ENCODE measurements around the gene WLS.

GRCh38 chr1:68234094-68234493 lies 1.8 kb upstream of the WLS start:
- TF ChIP-seq CTCF (IDR thresholded peaks at IDR 0.05): no peak
- no peak for TF ChIP-seq ZFX (IDR thresholded peaks at IDR 0.05; ENCODE audit: borderline replicate concordance)

Data from 22Rv1 (cell line).